Thyroid gland (tissue), 4 donors: ENCODE results near the gene GABPB2.

Experiments used
- CTCF ChIP-seq, 6 experiments: fragments of 200-600 bp in 3 of 6; fragments of 450-650 bp in 3 of 6; sonication (generic) in 3 of 6; IDR thresholded peaks; one replicate each; pipeline ENCODE4 v1.5.1; 2016 to 2019; ENCODE audit warnings: antibody characterized with exemption in 6 of 6, mild to moderate bottlenecking in 2 of 6, inconsistent platforms in 1 of 6, moderate library complexity in 1 of 6
- POLR2A ChIP-seq, 2 donors: fragments of 450-650 bp; IDR thresholded peaks; one replicate each; pipeline ENCODE4 v1.6.1; 2017; ENCODE audit warnings: antibody characterized with exemption in 2 of 2, mild to moderate bottlenecking in 2 of 2, moderate library complexity in 1 of 2

DNA sequence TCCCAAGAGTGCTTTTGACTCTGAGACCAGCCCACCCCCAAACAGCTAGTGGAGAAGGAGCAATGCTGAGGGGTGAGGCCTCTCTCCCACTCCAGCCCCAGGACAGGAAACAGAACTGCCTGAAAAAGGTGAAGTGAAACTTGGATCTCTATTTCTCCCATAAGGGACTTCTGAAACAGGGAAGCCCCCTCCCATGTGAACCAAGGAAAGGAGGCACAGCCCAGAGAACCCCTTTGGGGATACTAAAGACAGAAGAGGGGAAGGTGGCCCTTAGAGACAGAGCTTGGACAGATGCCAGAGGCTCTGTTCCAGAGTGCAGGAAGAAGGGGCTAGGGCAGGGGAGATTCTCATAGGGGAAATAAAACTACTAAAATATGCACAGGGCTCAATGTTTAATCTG, 88.8 kb downstream of the GABPB2 start:
- TF ChIP-seq CTCF (IDR thresholded peaks at IDR 0.05) (no peak), POLR2A (IDR thresholded peaks at IDR 0.05) (no peak)
